Right lobe of liver (tissue), 6 donors: ENCODE measurements around the gene EXOSC5. TPM values are rescaled to one million over a fixed set of nuclear protein-coding genes. Genes with fewer than 3 reads are reported as not detected.
"Not testable (repeated sequence)": the region's sequence is repeated elsewhere in the genome, so short reads cannot be mapped to it uniquely, and the experiment has no call there.

ENCODE experiments used
- ATAC-seq, 4 donors: fragments of 200-7000 bp; cut with Tn5 transposase; one replicate each; pipeline ENCODE4 v1.9.1; 2020; ENCODE audit warnings: mild to moderate bottlenecking in 4 of 4, moderate library complexity in 4 of 4
- DNase-seq, 3 donors: peaks; one replicate each; pipeline ENCODE4 v3.0.0-alpha.2; 2020
- H3K27ac ChIP-seq, 3 donors: fragments of 200-600 bp; one replicate each; pipeline ENCODE4 v1.8.0; 2022
- H3K27me3 ChIP-seq, 2 donors: fragments of 200-600 bp; one replicate each; pipeline ENCODE4 v1.8.0; 2022
- H3K36me3 ChIP-seq, 4 donors: fragments of 200-600 bp; sonication (generic) in 1 of 4; one replicate each; pipeline versions ENCODE4 v1.5.1 to v1.8.0; 2017 to 2022; ENCODE audit warnings: control low read depth in 1 of 4
- H3K4me1 ChIP-seq, 4 donors: fragments of 200-600 bp; sonication (generic) in 1 of 4; one replicate each; pipeline versions ENCODE4 v1.5.1 to v1.8.0; 2017 to 2022; ENCODE audit warnings: control low read depth in 1 of 4
- H3K4me3 ChIP-seq, 3 donors: fragments of 200-600 bp; one replicate each; pipeline ENCODE4 v1.8.0; 2022
- H3K9me3 ChIP-seq, 4 donors: fragments of 200-600 bp; sonication (generic) in 1 of 4; one replicate each; pipeline versions ENCODE4 v1.5.1 to v1.8.0; 2017 to 2022; ENCODE audit warnings: control low read depth in 1 of 4
- CTCF ChIP-seq, 4 donors: fragments of 200-600 bp in 3 of 4; fragments of 450-650 bp in 1 of 4; IDR thresholded peaks; one replicate each; pipeline versions ENCODE4 v1.5.1 to v1.8.0; 2016 to 2022; ENCODE audit warnings: antibody characterized with exemption in 4 of 4, mild to moderate bottlenecking in 2 of 4
- POLR2A ChIP-seq: fragments of 450-650 bp; IDR thresholded peaks from one replicate; pipeline ENCODE4 v1.6.1; 2017; ENCODE audit warnings: antibody characterized with exemption, mild to moderate bottlenecking
- WGBS: methylation state at CpG from one replicate; pipeline ENCODE4 v1.1.6; 2018; ENCODE audit warnings: low coverage, low lambda C conversion rate; ENCODE audit not compliant: insufficient coverage; ENCODE audit errors: missing lambda C conversion rate; 5-methylcytosine and 5-hydroxymethylcytosine counted together
- intact Hi-C, 2 donors: fragments of 100-400 bp; cut with DNase I; formaldehyde crosslinking; loops; one replicate each; pipeline versions ENCODE4 v1.11.2 to v1.14.1; 2022
- total RNA-seq, 6 experiments: library from RNA; depleted of rRNA in 2 of 6; stranded (reverse); fragments of >200 nt in 2 of 6; fragmentation: NEBNext Ultra II Directional in 3 of 6; extraction: Animal tissue kit (Norgen Biotek cat#: 25700) in 3 of 6; gene quantifications; one replicate each; pipeline versions ENCODE4 v1.1.0 to v1.2.4, GENCODE V29; 2016 to 2023
- donor health status: DM: no; HTN: yes; CAD: no.
- donor health status: DM: no; HTN: no; CAD: no.
- donor health status: DM: no; HTN: no; CAD: no.
- donor health status: DM: no; HTN: yes; CAD: no.
- donor health status: DM: no; HTN: yes; CAD: no.

EXOSC5 gene
- total RNA-seq, 6 experiments from 2014 or later = 6.1 to 26.6 (median 14.1) TPM

GRCh38 chr19:41350735-41351338 is 46.3 kb downstream of the EXOSC5 start:
- H3K9me3 ChIP-seq = no peaks in the 10 kb centered on the region
- H3K36me3 ChIP-seq = peaks cover 0 to 3% (median 0%) of the 10 kb centered on the region in 4 donors
- peak overlapping the region in 1 of 3 donors; percentile 41 for H3K27ac ChIP-seq
- WGBS = 9% methylated on average over 16 of the region's 22 CpGs
- H3K4me3 ChIP-seq = peak overlapping the region; percentile 51 to 62 (median 60)
- ATAC-seq (no peak), DNase-seq (no peak)
- peaks cover 0 to 18% (median 0%) of the 10 kb centered on the region in 4 donors for H3K4me1 ChIP-seq
- H3K27me3 ChIP-seq = no peaks in the 10 kb centered on the region
- intact Hi-C loops = no loop called here
- TF ChIP-seq POLR2A = no peak
- no peak for TF ChIP-seq CTCF (IDR thresholded peaks at IDR 0.05)

- intact Hi-C loops, H3K36me3 ChIP-seq, DNase-seq, H3K9me3 ChIP-seq, ATAC-seq, H3K27me3 ChIP-seq, H3K4me3 ChIP-seq, H3K4me1 ChIP-seq, H3K27ac ChIP-seq: not testable (repeated sequence)
- WGBS = 72% methylated on average over 6 of the region's 9 CpGs
These were observed 50.2 kb downstream of the EXOSC5 start for GRCh38 chr19:41346916-41347315.

GRCh38 chr19:41344162-41344561 is 53.0 kb downstream of the EXOSC5 start:
- H3K36me3 ChIP-seq = peaks cover 0 to 10% (median 0%) of the 10 kb centered on the region in 4 donors
- no peak for DNase-seq
- no peak overlapping the region for H3K4me3 ChIP-seq
- WGBS = 100% methylated on average over 2 of the region's 2 CpGs
- intact Hi-C loops = no loop called here
- no peak overlapping the region for H3K27ac ChIP-seq
- no peaks in the 10 kb centered on the region for H3K9me3 ChIP-seq
- H3K4me1 ChIP-seq = no peaks in the 10 kb centered on the region
- no peak for TF ChIP-seq CTCF (IDR thresholded peaks at IDR 0.05)
- no peak for TF ChIP-seq POLR2A
- ATAC-seq = no peak
- no peaks in the 10 kb centered on the region for H3K27me3 ChIP-seq

GRCh38 chr19:41341669-41342490 is 55.3 kb downstream of the EXOSC5 start:
- peak in 1 of 3 donors; percentile 50 for DNase-seq
- no peaks in the 10 kb centered on the region for H3K9me3 ChIP-seq
- H3K4me3 ChIP-seq = no peak overlapping the region
- TF ChIP-seq CTCF (IDR thresholded peaks at IDR 0.05) (peak in 1 of 4 donors; percentile 11), POLR2A (no peak)
- ATAC-seq = peak; percentile 50 to 61 (median 56)
- H3K27me3 ChIP-seq = no peaks in the 10 kb centered on the region
- intact Hi-C loops = no loop called here
- H3K4me1 ChIP-seq = no peaks in the 10 kb centered on the region
- 66% methylated on average over 10 of the region's 20 CpGs for WGBS
- H3K36me3 ChIP-seq = peaks cover 0 to 10% (median 0%) of the 10 kb centered on the region in 4 donors
- H3K27ac ChIP-seq = no peak overlapping the region

GRCh38 chr19:41339936-41340335 is 57.2 kb downstream of the EXOSC5 start:
- H3K27me3 ChIP-seq = no peaks in the 10 kb centered on the region
- no peaks in the 10 kb centered on the region for H3K9me3 ChIP-seq
- intact Hi-C loops = no loop called here
- H3K4me3 ChIP-seq = no peak overlapping the region
- no peak for DNase-seq
- H3K4me1 ChIP-seq = no peaks in the 10 kb centered on the region
- H3K27ac ChIP-seq = no peak overlapping the region
- 94% methylated on average over 3 of the region's 5 CpGs for WGBS
- ATAC-seq = no peak
- H3K36me3 ChIP-seq = peaks cover 0 to 7% (median 0%) of the 10 kb centered on the region in 4 donors
- TF ChIP-seq CTCF (IDR thresholded peaks at IDR 0.05) (no peak), POLR2A (no peak)
